Tibial nerve (tissue), 4 donors: Measurements from ENCODE around the gene TACO1.

Experiments
- EP300 ChIP-seq, 2 donors: sonication (generic); formaldehyde crosslinking; IDR thresholded peaks; one replicate each; pipeline ENCODE4 v1.6.1; 2017; ENCODE audit warnings: antibody characterized with exemption in 2 of 2, mild to moderate bottlenecking in 1 of 2
- POLR2A ChIP-seq, 2 donors: fragments of 450-650 bp; IDR thresholded peaks; one replicate each; pipeline ENCODE4 v1.6.1; 2017; ENCODE audit warnings: antibody characterized with exemption in 2 of 2, mild to moderate bottlenecking in 2 of 2, moderate library complexity in 2 of 2
- TF ChIP-seq, protein P1 (sequence below), 5 experiments: fragments of 200-600 bp in 3 of 5; fragments of 450-650 bp in 2 of 5; sonication (generic) in 3 of 5; IDR thresholded peaks; one replicate each; pipeline ENCODE4 v1.5.1; 2016 to 2019; ENCODE audit warnings: antibody characterized with exemption in 5 of 5, mild to moderate bottlenecking in 3 of 5, moderate library complexity in 2 of 5

DNA sequence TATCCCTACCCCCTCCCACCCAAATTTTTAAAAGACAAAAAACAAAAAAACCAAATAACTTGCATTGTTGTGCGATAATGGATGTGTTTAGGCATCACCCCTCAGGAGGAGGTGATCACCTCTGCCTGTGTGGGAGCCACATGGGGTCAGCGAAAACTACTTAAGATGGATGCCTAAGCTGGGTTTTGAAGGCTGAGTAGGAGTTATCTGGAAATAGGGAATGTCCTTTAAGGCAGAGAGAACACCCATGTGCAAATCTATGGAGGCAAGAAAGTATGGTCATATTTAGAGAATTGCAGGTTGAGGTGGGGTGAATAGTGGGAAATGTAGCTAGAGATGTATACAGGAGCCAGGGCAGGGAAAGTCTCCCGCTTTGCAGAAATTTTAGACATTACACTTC lies 5.6 kb upstream of the TACO1 start:
- TF ChIP-seq, protein P1, sequence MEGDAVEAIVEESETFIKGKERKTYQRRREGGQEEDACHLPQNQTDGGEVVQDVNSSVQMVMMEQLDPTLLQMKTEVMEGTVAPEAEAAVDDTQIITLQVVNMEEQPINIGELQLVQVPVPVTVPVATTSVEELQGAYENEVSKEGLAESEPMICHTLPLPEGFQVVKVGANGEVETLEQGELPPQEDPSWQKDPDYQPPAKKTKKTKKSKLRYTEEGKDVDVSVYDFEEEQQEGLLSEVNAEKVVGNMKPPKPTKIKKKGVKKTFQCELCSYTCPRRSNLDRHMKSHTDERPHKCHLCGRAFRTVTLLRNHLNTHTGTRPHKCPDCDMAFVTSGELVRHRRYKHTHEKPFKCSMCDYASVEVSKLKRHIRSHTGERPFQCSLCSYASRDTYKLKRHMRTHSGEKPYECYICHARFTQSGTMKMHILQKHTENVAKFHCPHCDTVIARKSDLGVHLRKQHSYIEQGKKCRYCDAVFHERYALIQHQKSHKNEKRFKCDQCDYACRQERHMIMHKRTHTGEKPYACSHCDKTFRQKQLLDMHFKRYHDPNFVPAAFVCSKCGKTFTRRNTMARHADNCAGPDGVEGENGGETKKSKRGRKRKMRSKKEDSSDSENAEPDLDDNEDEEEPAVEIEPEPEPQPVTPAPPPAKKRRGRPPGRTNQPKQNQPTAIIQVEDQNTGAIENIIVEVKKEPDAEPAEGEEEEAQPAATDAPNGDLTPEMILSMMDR (IDR thresholded peaks at IDR 0.05), result no peak
- TF ChIP-seq EP300 (IDR thresholded peaks at IDR 0.05) (no peak), POLR2A (IDR thresholded peaks at IDR 0.05) (no peak)
